SKM-1 treated with dmso at 0.1 percent for 144 hours (cell line): ENCODE measurements around the gene OR7A10.
"Not testable (repeated sequence)": the region's sequence is repeated elsewhere in the genome, so short reads cannot be mapped to it uniquely, and the experiment has no call there.

Experiments used
- DNase-seq: peaks from one replicate; lab custom pipeline; 2025; ENCODE audit not compliant: unreplicated experiment; lab: John Stamatoyannopoulos, UW

OR7A10 gene

DNA sequence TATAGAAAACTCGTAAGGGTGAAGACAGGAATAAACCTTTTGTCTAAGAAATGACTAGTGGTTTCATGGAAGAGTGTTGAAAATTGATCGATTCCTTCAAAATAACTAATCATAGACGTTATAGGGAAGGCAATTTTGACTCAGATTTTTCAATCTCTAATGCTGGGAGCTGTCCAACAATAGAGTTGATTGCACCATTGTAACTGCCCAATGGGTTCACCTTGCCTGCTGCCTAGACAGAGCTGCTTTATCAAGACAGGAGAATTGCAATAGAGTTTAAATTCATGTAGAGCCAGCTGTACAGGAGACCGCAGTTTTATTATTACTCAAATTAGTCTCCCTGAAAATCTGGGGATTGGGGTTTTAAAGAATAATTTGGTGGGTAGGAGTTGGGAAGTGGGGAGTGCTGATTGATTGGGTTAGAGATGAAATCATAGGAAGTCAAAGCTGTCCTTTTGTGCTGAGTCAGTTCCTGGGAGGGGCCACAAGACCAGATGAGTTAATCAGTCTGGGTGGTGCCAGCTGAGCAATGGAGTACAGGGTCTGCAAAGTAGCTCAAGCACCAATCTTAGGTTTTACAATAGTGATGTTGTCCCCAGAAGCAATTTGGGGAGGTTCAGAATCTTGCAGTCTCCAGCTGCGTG is 53.5 kb downstream of the OR7A10 start:
- DNase-seq: no peak

DNA sequence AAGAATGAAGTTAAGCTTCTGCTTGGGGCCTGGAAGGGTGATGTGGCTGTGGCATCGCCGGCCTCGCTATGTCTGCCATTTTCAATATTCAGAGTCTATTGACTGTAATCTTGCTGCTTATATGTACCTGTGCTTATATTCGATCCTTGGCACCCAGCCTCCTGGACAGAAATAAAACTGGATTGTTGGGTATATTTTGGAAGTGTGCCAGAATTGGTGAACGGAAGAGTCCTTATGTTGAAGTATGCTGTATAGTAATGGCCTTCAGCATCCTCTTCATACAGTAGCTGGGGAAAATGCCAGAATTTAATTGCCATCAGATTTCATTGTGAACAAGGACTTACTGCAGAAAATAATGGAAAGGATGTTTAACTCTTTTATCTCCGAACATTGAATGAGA is 56.5 kb downstream of the OR7A10 start:
- DNase-seq: not testable (repeated sequence)
